Subcutaneous abdominal adipose tissue (tissue), 5 donors: ENCODE measurements around the gene ARID4B.
"Not testable (repeated sequence)": the region's sequence is repeated elsewhere in the genome, so short reads cannot be mapped to it uniquely, and the experiment has no call there.

Experiments used
- H3K27ac ChIP-seq: one replicate; pipeline ENCODE4 v1.7.0; 2013; ENCODE audit warnings: low read depth, mild to moderate bottlenecking, inconsistent platforms, low read length, moderate library complexity
- H3K27me3 ChIP-seq, 5 donors: one replicate each; pipeline ENCODE4 v1.7.0; 2013; ENCODE audit warnings: low read length in 5 of 5, inconsistent platforms in 1 of 5; ENCODE audit not compliant: control insufficient read depth in 5 of 5, insufficient read depth in 4 of 5
- H3K36me3 ChIP-seq, 5 donors: one replicate each; pipeline ENCODE4 v1.7.0; 2013; ENCODE audit warnings: low read length in 5 of 5; ENCODE audit not compliant: control insufficient read depth in 5 of 5, insufficient read depth in 5 of 5
- H3K4me1 ChIP-seq, 5 donors: one replicate each; pipeline ENCODE4 v1.7.0; 2013; ENCODE audit warnings: low read length in 5 of 5, mild to moderate bottlenecking in 3 of 5, moderate library complexity in 1 of 5; ENCODE audit not compliant: control insufficient read depth in 5 of 5, insufficient read depth in 5 of 5
- H3K4me3 ChIP-seq, 5 donors: one replicate each; pipeline ENCODE4 v1.7.0; 2013; ENCODE audit warnings: low read length in 5 of 5, low read depth in 1 of 5
- H3K9ac ChIP-seq, 5 donors: one replicate each; pipeline ENCODE4 v1.7.0; 2013; ENCODE audit warnings: low read length in 5 of 5, mild to moderate bottlenecking in 4 of 5, moderate library complexity in 3 of 5
- H3K9me3 ChIP-seq, 5 donors: one replicate each; pipeline ENCODE4 v1.7.0; 2013; ENCODE audit warnings: low read length in 5 of 5; ENCODE audit not compliant: control insufficient read depth in 5 of 5
- donor health status: healthy.
- donor health status: healthy.
- donor health status: healthy.
- donor health status: healthy.
- donor health status: healthy.

ARID4B gene

DNA sequence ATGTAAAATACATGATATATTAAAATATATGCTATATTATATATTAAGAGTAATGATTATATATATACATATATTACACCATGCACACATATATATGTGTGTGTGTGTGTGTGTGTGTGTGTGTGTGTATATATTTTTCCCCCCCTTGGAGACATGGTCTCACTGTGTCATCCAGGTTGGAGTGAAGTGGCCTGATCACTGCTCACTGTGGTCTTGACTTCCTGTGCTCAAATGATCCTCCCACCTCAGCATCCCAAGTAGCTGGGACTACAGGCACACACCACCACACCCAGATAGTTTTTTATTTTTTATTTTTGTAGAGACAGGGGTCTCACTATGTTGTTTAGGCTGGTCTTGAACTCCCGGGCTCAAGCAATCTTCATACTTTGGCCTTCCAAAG, 112.5 kb downstream of the ARID4B start:
- Histone ChIP-seq H3K9ac (no peak overlapping the region), H3K27me3 (no peaks in the 10 kb centered on the region), H3K27ac (no peak overlapping the region), H3K36me3 (peaks cover 12 to 36% (median 21%) of the 10 kb centered on the region in 5 donors), H3K9me3 (no peaks in the 10 kb centered on the region), H3K4me3 (no peak overlapping the region), H3K4me1 (no peaks in the 10 kb centered on the region)

DNA sequence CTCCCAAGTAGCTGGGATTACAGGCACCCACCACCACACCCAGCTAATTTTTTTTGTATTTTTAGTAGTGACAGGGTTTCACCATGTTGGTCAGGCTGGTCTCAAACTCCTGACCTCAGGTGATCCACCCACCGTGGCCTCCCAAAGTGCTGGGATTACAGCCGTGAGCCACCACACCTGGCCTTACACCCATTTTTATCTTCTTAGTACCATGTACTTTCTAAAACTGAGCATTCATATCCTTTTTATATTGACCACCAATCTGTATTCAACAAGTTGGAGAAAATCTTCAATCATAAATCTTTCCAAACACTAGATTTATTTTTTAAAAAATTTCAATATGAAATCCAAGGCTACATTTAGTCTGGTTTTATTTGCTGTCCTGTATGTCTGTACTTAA, 113.0 kb downstream of the ARID4B start:
- peaks cover 13 to 41% (median 21%) of the 10 kb centered on the region in 5 donors for H3K36me3 ChIP-seq
- H3K9me3 ChIP-seq, H3K4me1 ChIP-seq, H3K4me3 ChIP-seq, H3K27me3 ChIP-seq, H3K27ac ChIP-seq, H3K9ac ChIP-seq: not testable (repeated sequence)

DNA sequence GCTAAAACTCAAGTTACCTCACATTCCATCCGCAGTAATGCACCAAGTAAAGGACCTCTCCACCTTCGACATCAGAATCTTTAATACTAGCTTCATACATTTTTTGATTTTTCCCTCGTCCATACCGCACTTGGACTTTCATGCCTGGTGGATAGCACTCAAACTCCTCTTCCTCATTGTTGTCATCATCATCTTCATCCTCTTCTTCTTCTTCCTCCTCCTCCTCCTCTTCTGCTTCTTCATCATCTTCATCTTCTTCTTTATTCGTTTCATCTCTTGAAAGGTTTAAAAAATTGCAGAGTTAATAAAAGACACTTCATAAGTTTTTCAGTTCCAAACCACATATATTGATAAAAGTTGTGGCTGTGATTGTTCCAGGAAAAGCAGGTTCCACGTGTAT, 114.2 kb downstream of the ARID4B start:
- H3K27me3 ChIP-seq: no peaks in the 10 kb centered on the region
- no peaks in the 10 kb centered on the region for H3K4me1 ChIP-seq
- peaks cover 11 to 37% (median 21%) of the 10 kb centered on the region in 5 donors for H3K36me3 ChIP-seq
- H3K27ac ChIP-seq: no peak overlapping the region
- H3K4me3 ChIP-seq: no peak overlapping the region
- no peak overlapping the region for H3K9ac ChIP-seq
- H3K9me3 ChIP-seq: no peaks in the 10 kb centered on the region

DNA sequence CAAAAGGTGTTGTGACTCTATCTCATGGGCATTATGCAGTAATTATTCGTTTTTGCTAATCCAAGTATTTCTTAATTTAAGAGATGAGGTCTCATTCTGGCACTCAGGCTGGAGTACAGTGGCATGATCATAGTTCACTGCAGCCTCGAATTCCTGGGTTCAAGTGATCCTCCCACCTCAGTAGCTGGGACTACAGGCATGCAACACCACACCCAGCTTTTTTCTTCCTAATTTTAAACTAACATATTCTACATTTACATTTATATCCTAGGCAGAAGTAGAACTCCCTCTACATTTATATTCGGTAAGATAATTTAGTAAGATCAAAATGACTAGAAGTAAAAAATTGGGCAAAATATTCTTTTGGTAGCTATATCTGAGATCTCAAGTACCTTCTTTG, 116.5 kb downstream of the ARID4B start:
- Histone ChIP-seq H3K9me3 (no peaks in the 10 kb centered on the region), H3K4me3 (no peak overlapping the region), H3K4me1 (no peaks in the 10 kb centered on the region), H3K27me3 (no peaks in the 10 kb centered on the region), H3K27ac (no peak overlapping the region), H3K9ac (no peak overlapping the region), H3K36me3 (peaks cover 14 to 45% (median 24%) of the 10 kb centered on the region in 5 donors)

DNA sequence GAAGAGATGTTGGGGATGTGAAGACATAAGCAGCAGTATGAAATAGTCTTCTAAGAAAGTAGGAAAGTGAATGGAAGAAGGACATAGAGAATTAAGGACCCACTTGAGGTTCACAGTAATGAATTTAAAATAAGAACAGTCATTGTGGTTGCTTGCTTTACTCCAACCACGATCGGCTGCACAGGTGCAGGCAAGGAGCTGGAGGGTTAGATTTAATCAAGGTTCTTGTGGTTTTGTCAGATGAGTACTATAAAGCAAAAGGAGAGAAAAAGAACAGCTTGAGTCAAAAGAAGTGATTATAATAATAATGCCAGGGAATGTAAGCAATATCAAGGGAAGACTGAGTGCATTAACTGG, 120.8 kb downstream of the ARID4B start:
- no peak overlapping the region for H3K27ac ChIP-seq
- H3K36me3 ChIP-seq: peaks cover 9 to 33% (median 21%) of the 10 kb centered on the region in 5 donors
- H3K4me3 ChIP-seq: no peak overlapping the region
- H3K27me3 ChIP-seq: no peaks in the 10 kb centered on the region
- H3K9ac ChIP-seq: no peak overlapping the region
- no peaks in the 10 kb centered on the region for H3K4me1 ChIP-seq
- no peaks in the 10 kb centered on the region for H3K9me3 ChIP-seq

DNA sequence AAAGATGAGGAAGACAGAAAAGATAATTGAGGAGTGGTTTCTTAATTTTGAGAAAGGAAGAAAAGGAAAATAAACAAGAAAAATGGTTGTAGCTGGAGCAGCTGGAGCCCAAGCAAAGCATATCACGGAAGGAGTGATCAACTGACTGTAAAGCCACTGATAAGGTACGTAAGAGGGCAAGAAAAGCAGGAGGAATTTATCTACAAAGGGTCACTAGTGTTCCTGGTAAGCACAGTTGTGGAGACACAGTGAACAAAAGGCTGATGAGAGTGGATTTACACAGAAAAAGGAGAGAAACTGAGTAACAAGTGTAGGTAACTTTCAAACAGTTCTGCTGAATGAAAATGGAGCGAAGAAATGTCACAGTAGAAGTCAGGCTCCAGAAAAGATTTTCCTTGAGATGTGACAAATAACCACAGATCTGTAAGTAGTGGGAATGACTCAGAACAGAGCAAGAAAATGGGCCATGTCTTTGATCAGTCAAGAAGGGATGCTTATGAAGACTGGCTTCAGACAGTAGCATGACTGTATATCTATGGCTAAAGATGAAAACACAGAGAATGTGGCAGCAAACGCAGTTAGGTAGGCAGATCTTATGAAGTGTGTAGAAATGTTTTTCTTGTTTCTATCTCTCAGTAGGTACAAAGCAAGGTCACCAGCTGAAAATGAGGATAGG, 121.3 kb downstream of the ARID4B start:
- H3K4me1 ChIP-seq: no peaks in the 10 kb centered on the region
- no peaks in the 10 kb centered on the region for H3K9me3 ChIP-seq
- peaks cover 6 to 27% (median 19%) of the 10 kb centered on the region in 5 donors for H3K36me3 ChIP-seq
- no peak overlapping the region for H3K27ac ChIP-seq
- no peak overlapping the region for H3K9ac ChIP-seq
- H3K27me3 ChIP-seq: no peaks in the 10 kb centered on the region
- no peak overlapping the region for H3K4me3 ChIP-seq

DNA sequence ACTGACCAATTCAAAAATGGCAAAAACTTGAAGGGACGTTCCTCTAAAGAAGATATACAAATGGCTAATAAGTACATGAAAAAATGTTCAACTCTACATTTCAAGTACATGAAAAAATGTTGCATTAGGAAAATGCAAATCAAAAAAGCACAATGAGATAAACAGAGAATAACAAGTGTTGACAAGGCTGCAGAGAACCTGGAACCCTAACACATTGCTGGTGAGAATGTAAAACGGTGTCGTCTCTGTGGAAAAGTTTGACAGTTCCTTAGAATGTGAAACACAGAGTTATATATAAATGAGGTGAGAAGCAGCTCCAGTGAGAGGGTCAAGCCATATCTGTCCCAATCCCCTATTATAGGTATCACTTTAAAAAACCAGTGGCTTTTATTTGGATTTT, 122.3 kb downstream of the ARID4B start:
- no peak overlapping the region for H3K9ac ChIP-seq
- no peaks in the 10 kb centered on the region for H3K4me1 ChIP-seq
- peaks cover 6 to 26% (median 18%) of the 10 kb centered on the region in 5 donors for H3K36me3 ChIP-seq
- H3K4me3 ChIP-seq: no peak overlapping the region
- H3K27ac ChIP-seq: no peak overlapping the region
- H3K9me3 ChIP-seq: no peaks in the 10 kb centered on the region
- H3K27me3 ChIP-seq: no peaks in the 10 kb centered on the region

DNA sequence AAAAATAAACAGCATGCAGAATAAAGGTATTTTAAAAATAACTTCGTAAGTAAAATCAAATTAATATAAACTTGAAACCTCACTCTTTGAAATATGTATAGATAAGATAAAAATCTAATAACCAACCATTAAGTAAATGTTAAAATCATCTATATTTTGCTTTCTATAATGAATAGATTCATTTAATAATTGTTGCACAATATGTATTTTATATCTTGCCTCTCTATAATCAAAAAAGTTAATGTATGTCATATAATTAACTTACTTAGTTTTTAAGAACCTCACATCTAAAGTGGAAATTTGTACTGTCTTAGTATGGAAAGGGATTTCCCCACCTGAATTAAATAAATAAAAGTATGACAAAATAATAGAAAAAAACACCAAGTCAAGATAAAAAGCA, 124.6 kb downstream of the ARID4B start:
- Histone ChIP-seq H3K36me3 (peaks cover 3 to 17% (median 13%) of the 10 kb centered on the region in 5 donors), H3K9ac (no peak overlapping the region)

DNA sequence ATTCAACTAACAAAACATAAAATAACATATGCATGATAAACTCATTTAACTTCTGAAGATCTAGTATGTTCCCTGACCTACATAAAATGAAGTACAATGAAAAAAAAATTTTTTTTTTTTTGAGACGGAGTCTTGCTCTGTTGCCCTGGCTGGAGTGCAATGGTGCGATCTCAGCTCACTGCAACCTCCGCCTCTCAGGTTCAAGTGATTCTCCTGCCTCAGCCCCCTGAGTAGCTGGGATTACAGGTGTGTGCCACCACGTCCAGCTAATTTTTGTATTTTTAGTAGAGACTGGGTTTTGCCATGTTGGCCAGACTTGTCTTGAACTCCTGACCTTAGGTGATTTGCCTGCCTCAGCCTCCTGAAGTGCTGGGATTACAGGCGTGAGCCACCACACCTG, 125.5 kb downstream of the ARID4B start:
- H3K27me3 ChIP-seq, H3K9ac ChIP-seq, H3K4me1 ChIP-seq, H3K4me3 ChIP-seq, H3K9me3 ChIP-seq, H3K27ac ChIP-seq: not testable (repeated sequence)
- peaks cover 3 to 17% (median 13%) of the 10 kb centered on the region in 5 donors for H3K36me3 ChIP-seq

More for the DNA sequence above, 124.6 kb downstream of the ARID4B start:
- Histone ChIP-seq H3K27ac (no peak overlapping the region), H3K4me1 (peaks cover 0 to 2% (median 0%) of the 10 kb centered on the region in 5 donors), H3K9me3 (no peaks in the 10 kb centered on the region), H3K27me3 (no peaks in the 10 kb centered on the region), H3K4me3 (no peak overlapping the region)

DNA sequence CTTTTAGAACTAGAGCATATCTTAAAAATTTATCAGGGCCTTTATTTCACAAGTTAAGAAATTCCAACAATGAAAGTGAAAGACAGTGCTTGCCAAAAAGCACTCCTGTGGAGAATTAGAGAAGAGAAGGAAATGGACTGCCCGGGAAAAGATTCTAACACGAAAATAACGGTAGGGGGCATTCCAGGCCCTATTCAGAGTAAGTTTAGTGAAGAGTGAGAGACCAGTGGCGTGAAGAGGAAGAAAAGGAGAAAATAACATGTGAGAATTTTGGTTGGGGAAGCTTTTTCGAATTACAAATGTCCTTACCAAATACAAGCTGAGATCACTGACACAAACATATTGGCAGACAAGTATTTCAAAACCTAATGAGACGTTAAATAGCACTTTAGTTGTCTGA, 128.5 kb downstream of the ARID4B start:
- Histone ChIP-seq H3K36me3 (peaks cover 3 to 22% (median 14%) of the 10 kb centered on the region in 5 donors), H3K27me3 (no peaks in the 10 kb centered on the region), H3K9ac (peak overlapping the region in 2 of 5 donors; percentile 24 to 25), H3K4me1 (peaks cover 0 to 2% (median 0%) of the 10 kb centered on the region in 5 donors), H3K27ac (peak overlapping the region; percentile 54), H3K4me3 (no peak overlapping the region), H3K9me3 (no peaks in the 10 kb centered on the region)
